ENCODE results near the gene LAMA3. TPM values are rescaled to one million over a fixed set of nuclear protein-coding genes. Genes with fewer than 3 reads are reported as not detected.

The LAMA3 gene
- total RNA-seq, 2 donors from 2014 or later = 9.3 to 21.1 TPM

DNA sequence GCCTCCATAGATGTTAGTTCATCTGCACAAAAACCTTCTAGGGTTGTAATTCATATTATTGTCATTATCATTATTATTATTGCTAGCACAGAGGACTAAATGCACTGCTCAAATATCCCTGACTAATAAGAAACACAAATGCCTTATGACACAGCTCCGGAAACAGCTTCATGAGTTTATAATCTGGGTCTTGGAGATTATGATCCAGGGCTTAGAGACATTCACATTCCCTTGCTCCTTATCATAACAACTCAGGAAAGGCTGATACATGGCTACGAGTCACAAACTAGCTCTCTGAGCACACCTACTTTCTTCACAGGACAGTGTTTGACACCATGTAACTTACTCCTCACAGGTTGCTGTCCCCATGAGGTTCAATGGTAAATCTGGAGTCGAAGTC is 223.1 kb downstream of the LAMA3 start:
- Histone ChIP-seq H3K36me3 (replicated peaks in 1 of 2; ENCODE audit: insufficient read depth in 1 of 2, low read depth in 2 of 2) (no peaks in the 10 kb centered on the region), H3K4me1 (no peaks in the 10 kb centered on the region), H3K9me3 (no peaks in the 10 kb centered on the region), H3K4me3 (no peak overlapping the region), H3K27me3 (no peaks in the 10 kb centered on the region), H3K27ac (no peak overlapping the region)
- intact Hi-C loops (cut with DNase I) = no loop called here
- DNase-seq = no peak
- TF ChIP-seq, protein P1, sequence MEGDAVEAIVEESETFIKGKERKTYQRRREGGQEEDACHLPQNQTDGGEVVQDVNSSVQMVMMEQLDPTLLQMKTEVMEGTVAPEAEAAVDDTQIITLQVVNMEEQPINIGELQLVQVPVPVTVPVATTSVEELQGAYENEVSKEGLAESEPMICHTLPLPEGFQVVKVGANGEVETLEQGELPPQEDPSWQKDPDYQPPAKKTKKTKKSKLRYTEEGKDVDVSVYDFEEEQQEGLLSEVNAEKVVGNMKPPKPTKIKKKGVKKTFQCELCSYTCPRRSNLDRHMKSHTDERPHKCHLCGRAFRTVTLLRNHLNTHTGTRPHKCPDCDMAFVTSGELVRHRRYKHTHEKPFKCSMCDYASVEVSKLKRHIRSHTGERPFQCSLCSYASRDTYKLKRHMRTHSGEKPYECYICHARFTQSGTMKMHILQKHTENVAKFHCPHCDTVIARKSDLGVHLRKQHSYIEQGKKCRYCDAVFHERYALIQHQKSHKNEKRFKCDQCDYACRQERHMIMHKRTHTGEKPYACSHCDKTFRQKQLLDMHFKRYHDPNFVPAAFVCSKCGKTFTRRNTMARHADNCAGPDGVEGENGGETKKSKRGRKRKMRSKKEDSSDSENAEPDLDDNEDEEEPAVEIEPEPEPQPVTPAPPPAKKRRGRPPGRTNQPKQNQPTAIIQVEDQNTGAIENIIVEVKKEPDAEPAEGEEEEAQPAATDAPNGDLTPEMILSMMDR (IDR thresholded peaks at IDR 0.05) = no peak
- no peak for TF ChIP-seq POLR2A (IDR thresholded peaks at IDR 0.05)
- WGBS, 2 donors = 84 to 87% methylated on average over 3 of the region's 3 CpGs
- no peak for ATAC-seq

DNA sequence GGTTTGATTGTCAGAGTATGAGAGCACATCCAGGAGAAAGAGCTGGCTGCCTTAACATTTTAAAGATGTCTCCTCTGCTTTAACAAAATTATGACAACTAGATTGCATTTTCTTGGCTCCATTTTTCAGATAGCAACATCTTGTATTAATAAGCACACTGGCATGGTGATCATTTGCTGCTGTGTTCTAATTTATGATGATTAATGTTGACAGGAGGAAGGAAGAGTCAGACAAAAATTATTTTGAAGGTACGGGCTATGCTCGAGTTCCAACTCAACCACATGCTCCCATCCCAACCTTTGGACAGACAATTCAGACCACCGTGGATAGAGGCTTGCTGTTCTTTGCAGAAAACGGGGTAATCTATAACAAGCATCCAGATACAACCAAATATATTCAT is 227.1 kb downstream of the LAMA3 start:
- ATAC-seq (no peak), DNase-seq (no peak)
- Histone ChIP-seq H3K27ac (no peak overlapping the region), H3K4me3 (no peak overlapping the region), H3K27me3 (no peaks in the 10 kb centered on the region), H3K4me1 (no peaks in the 10 kb centered on the region), H3K9me3 (no peaks in the 10 kb centered on the region), H3K36me3 (replicated peaks in 1 of 2; ENCODE audit: insufficient read depth in 1 of 2, low read depth in 2 of 2) (no peaks in the 10 kb centered on the region)
- WGBS, 2 donors = 59 to 67% methylated on average over 4 of the region's 4 CpGs
- no peak for TF ChIP-seq POLR2A (IDR thresholded peaks at IDR 0.05)
- TF ChIP-seq, protein P1 (IDR thresholded peaks at IDR 0.05) = no peak
- intact Hi-C loops (cut with DNase I) = no loop called here

DNA sequence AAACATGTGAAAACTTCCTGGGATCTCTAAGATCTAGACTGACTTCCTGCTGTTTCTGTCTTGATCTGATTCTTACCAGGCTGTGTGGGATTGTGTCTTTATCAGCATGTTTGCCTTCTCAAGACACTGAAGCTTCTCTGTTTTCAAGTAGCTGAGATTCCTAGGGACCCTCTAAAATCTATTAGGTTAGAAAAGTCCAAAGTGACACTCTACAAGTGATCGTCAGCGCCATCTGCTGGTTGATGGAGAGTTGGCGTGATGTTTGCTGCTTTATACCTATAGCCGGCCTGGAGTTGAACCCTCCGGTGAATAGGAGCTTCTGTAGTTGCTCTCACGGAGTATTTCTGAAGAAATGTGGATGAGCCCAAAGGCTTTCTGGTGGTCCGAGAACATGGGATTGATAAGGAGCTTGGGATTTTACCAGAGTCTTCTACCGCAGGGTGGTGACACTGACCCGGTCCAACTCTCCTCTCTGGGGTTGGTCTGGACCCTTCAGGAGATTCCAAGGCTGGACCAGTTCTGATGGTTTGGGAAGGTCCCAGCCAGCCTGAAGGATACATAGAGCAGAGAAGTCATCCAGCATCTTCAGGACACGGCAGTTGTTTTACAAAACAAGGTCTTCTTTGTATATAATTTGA is 229.3 kb downstream of the LAMA3 start:
- WGBS, 2 donors = 31 to 33% methylated on average over 10 of the region's 10 CpGs
- H3K27me3 ChIP-seq = no peaks in the 10 kb centered on the region
- TF ChIP-seq POLR2A (IDR thresholded peaks at IDR 0.05) = no peak
- TF ChIP-seq, protein P1 (IDR thresholded peaks at IDR 0.05) = peak; percentile 62 to 83 (median 69)
- ATAC-seq (peak; percentile 62), DNase-seq (peak; percentile 72 to 88 (median 74))
- no peaks in the 10 kb centered on the region for H3K36me3 ChIP-seq (replicated peaks in 1 of 2; ENCODE audit: insufficient read depth in 1 of 2, low read depth in 2 of 2)
- H3K9me3 ChIP-seq = no peaks in the 10 kb centered on the region
- no peak overlapping the region for H3K4me3 ChIP-seq
- H3K4me1 ChIP-seq = no peaks in the 10 kb centered on the region
- H3K27ac ChIP-seq = no peak overlapping the region
- intact Hi-C loops (cut with DNase I) = no loop called here

DNA sequence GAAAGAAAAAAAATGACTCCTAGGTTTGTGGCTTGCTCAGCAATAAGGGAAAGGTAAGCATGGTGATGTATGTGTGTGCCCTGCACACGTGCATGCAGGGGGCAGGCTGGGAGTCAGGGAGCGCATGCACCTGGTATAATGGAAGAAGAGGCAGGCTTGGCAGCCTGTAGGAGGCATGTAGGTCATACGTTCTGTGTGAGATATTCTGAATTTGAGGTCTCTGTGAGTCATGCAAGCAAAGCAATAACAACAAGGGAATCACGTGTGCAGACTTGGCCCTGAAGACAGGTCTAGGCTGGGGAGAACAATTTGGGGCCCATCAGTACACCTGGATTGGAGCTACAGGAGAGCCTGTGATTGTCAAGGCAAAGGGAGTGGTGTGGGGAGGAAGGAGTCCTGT is 230.8 kb downstream of the LAMA3 start:
- no peaks in the 10 kb centered on the region for H3K36me3 ChIP-seq (replicated peaks in 1 of 2; ENCODE audit: insufficient read depth in 1 of 2, low read depth in 2 of 2)
- no peak for ATAC-seq
- WGBS, 2 donors = 65 to 86% methylated on average over 4 of the region's 4 CpGs

More for the DNA sequence above, 230.8 kb downstream of the LAMA3 start:
- H3K9me3 ChIP-seq = no peaks in the 10 kb centered on the region
- H3K4me3 ChIP-seq = no peak overlapping the region
- intact Hi-C loops (cut with DNase I) = no loop called here
- DNase-seq = no peak
- H3K27me3 ChIP-seq = no peaks in the 10 kb centered on the region
- TF ChIP-seq, protein P1 (IDR thresholded peaks at IDR 0.05) = no peak
- TF ChIP-seq POLR2A (IDR thresholded peaks at IDR 0.05) = no peak
- no peak overlapping the region for H3K27ac ChIP-seq
- no peaks in the 10 kb centered on the region for H3K4me1 ChIP-seq
